Measurements from ENCODE around the gene TMEM61. TPM values are rescaled to one million over a fixed set of nuclear protein-coding genes. Genes with fewer than 3 reads are reported as not detected.
"Not testable (repeated sequence)": the region's sequence is repeated elsewhere in the genome, so short reads cannot be mapped to it uniquely, and the experiment has no call there.

Gene TMEM61
- total RNA-seq, 2 donors from 2014 or later = not detected

GRCh38 chr1:55006931-55007330, 26.5 kb downstream of the TMEM61 start:
- no peak overlapping the region for H3K4me3 Mint-ChIP-seq
- H3K4me1 Mint-ChIP-seq = no peaks in the 10 kb centered on the region
- DNase-seq = no peak
- peaks cover 5% of the 10 kb centered on the region for H3K36me3 Mint-ChIP-seq (ENCODE audit: low read depth)
- H3K9me3 ChIP-seq (ENCODE audit: control insufficient read depth, low read length, poor library complexity, severe bottlenecking) = no peaks in the 10 kb centered on the region
- no peaks in the 10 kb centered on the region for H3K27me3 Mint-ChIP-seq
- H3K27ac Mint-ChIP-seq = no peak overlapping the region
- ATAC-seq = no peak

DNA sequence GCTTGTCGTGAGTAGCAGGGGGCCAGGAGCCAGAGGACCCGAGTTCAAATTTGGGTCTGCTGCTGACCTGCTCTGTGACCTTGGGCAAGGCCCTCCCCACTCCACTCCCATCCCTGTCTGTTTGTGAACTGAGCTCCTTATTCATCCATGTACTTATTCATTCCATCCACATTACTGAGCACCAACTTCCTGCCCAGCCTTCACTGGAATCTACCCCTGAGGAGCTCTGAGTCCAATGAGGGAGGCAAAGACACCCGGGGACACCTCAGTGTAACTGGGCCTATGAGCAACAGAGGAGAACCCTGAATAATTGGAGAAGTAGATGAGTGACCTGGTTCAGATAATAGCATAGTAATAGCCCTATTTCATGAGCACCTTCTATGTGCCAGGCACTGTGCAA, 27.2 kb downstream of the TMEM61 start:
- no peaks in the 10 kb centered on the region for H3K9me3 ChIP-seq (ENCODE audit: control insufficient read depth, low read length, poor library complexity, severe bottlenecking)
- H3K27me3 Mint-ChIP-seq = no peaks in the 10 kb centered on the region
- ATAC-seq (no peak), DNase-seq (no peak)
- H3K4me3 Mint-ChIP-seq = no peak overlapping the region
- no peak overlapping the region for H3K27ac Mint-ChIP-seq
- H3K36me3 Mint-ChIP-seq (ENCODE audit: low read depth) = peaks cover 5% of the 10 kb centered on the region
- H3K4me1 Mint-ChIP-seq = no peaks in the 10 kb centered on the region

DNA sequence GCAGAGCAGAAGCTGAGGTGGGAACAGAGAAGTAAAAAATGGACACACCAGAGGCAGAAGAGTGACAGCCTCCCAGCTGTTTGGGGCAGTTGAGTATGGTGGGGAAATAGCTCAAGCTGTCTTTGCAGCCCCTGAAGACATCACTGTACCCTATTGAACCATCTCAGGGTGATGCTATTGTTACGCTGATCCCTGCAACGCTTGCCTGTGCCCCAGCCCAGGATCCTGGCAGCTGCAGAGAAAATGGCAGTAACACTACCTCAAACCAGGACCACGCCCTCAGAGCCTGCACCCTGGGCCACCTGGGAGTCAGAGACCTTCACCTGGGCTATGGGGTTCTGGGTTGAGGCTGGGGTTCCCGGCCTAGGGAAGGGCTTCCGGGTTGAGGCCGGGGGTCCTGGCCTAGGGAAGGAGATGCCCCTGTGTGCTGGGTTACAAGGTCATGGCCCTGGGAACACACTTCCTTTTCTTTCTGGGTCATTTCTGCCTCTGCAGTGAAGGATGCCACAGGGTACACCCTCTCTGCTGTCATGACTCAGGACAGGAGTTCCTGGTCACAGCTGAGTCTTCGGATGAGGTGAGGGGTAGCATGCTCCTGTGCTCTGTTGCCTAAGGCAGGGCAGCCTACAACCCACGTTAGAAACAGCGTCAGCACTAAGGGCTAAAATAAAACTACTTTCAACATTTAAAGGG, 29.9 kb downstream of the TMEM61 start:
- no peak overlapping the region for H3K4me3 Mint-ChIP-seq
- ATAC-seq (no peak), DNase-seq (no peak)
- H3K36me3 Mint-ChIP-seq (ENCODE audit: low read depth) = peaks cover 9% of the 10 kb centered on the region
- no peaks in the 10 kb centered on the region for H3K9me3 ChIP-seq (ENCODE audit: control insufficient read depth, low read length, poor library complexity, severe bottlenecking)
- peaks cover 21% of the 10 kb centered on the region for H3K27me3 Mint-ChIP-seq
- H3K27ac Mint-ChIP-seq = no peak overlapping the region
- H3K4me1 Mint-ChIP-seq = peaks cover 5% of the 10 kb centered on the region

DNA sequence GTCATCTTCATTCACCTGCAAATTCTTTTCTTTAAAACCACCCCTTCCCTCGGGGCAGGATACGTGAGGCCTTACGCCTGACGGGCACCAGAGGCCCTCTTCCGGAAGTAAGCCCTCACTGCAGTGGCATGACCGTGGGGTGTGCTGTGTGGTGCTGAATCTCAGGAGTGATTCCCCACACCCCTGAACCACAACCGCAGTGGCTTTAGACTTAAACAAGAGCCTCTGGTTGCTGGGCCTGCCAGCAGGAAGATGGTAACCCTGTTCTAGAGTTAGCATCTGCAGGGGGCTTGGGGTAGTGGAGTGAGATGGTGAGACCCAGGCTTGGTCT, 30.4 kb downstream of the TMEM61 start:
- Mint-ChIP-seq H3K4me3 (no peak overlapping the region), H3K36me3 (ENCODE audit: low read depth) (peaks cover 9% of the 10 kb centered on the region), H3K27me3 (peaks cover 26% of the 10 kb centered on the region), H3K27ac (no peak overlapping the region), H3K4me1 (peaks cover 5% of the 10 kb centered on the region)
- ATAC-seq (no peak), DNase-seq (no peak)
- H3K9me3 ChIP-seq (ENCODE audit: control insufficient read depth, low read length, poor library complexity, severe bottlenecking) = no peaks in the 10 kb centered on the region

- no peak for ATAC-seq
Measured at GRCh38 chr1:55012661-55013060, 32.2 kb downstream of the TMEM61 start.

GRCh38 chr1:55015123-55015522, 34.7 kb downstream of the TMEM61 start:
- DNase-seq (no peak), ATAC-seq (no peak)
- H3K4me3 Mint-ChIP-seq = no peak overlapping the region
- H3K36me3 Mint-ChIP-seq (ENCODE audit: low read depth) = peaks cover 4% of the 10 kb centered on the region
- no peak overlapping the region for H3K27ac Mint-ChIP-seq
- H3K27me3 Mint-ChIP-seq = peaks cover 59% of the 10 kb centered on the region
- peaks cover 5% of the 10 kb centered on the region for H3K4me1 Mint-ChIP-seq
- H3K9me3 ChIP-seq (ENCODE audit: control insufficient read depth, low read length, poor library complexity, severe bottlenecking) = no peaks in the 10 kb centered on the region

More at GRCh38 chr1:55012661-55013060, 32.2 kb downstream of the TMEM61 start:
- Mint-ChIP-seq H3K4me1 (peaks cover 5% of the 10 kb centered on the region), H3K4me3 (no peak overlapping the region), H3K36me3 (ENCODE audit: low read depth) (peaks cover 9% of the 10 kb centered on the region), H3K27me3 (peaks cover 40% of the 10 kb centered on the region), H3K27ac (no peak overlapping the region)
- no peak for DNase-seq
- H3K9me3 ChIP-seq (ENCODE audit: control insufficient read depth, low read length, poor library complexity, severe bottlenecking) = no peaks in the 10 kb centered on the region

DNA sequence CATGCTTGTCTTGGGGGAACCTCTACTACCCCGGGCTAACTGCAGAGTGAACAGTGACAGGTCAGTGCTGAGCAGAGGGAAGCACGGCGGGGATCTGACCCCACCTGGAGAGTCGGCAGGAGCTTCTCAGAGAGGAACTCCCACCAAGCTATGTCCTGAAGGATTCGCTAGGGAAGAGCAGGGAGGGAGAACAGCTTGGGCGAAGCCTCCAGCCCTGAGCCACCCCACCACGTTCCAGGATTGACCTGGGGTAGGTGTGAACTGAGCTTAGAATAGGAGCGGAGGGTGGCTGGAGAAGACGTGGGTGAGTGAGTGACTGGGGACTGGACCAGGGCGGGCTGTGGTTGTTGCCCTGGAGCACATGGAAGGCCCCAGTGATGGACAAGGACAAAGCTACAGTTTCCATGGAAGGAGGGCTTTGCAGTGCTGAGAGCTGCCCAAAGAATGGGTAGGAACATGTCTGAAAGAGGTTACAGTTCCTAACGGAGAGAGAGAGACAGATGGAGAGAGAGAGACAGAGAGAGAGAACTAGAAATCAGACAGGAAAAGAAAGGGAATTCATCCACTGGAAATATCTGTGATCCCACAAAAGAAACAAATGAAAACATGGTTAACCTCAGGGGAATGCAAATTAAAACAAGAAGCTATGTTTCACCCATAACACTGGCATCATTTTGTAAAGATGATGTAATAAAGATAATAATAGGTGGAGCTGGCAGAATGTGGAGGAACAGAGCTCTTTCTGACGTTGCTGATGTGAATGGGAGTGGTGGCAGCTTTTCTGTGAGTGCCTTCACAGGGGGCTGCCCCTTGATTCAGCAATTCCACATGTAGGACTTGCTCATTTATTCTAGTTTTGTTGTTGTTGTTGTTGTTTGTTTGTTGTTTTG, 35.5 kb downstream of the TMEM61 start:
- peaks cover 4% of the 10 kb centered on the region for H3K36me3 Mint-ChIP-seq (ENCODE audit: low read depth)
- DNase-seq (no peak), ATAC-seq (no peak)
- H3K4me1 Mint-ChIP-seq = peaks cover 5% of the 10 kb centered on the region
- H3K9me3 ChIP-seq (ENCODE audit: control insufficient read depth, low read length, poor library complexity, severe bottlenecking) = no peaks in the 10 kb centered on the region
- no peak overlapping the region for H3K27ac Mint-ChIP-seq
- peaks cover 64% of the 10 kb centered on the region for H3K27me3 Mint-ChIP-seq
- H3K4me3 Mint-ChIP-seq = no peak overlapping the region

- no peak for DNase-seq
- no peak overlapping the region for H3K4me3 Mint-ChIP-seq
- H3K27me3 Mint-ChIP-seq = peaks cover 71% of the 10 kb centered on the region
- ATAC-seq = no peak
- peaks cover 4% of the 10 kb centered on the region for H3K36me3 Mint-ChIP-seq (ENCODE audit: low read depth)
- H3K4me1 Mint-ChIP-seq = peaks cover 7% of the 10 kb centered on the region
- H3K27ac Mint-ChIP-seq = no peak overlapping the region
- H3K9me3 ChIP-seq (ENCODE audit: control insufficient read depth, low read length, poor library complexity, severe bottlenecking) = no peaks in the 10 kb centered on the region
Measured at GRCh38 chr1:55018395-55018794, 38.0 kb downstream of the TMEM61 start.

DNA sequence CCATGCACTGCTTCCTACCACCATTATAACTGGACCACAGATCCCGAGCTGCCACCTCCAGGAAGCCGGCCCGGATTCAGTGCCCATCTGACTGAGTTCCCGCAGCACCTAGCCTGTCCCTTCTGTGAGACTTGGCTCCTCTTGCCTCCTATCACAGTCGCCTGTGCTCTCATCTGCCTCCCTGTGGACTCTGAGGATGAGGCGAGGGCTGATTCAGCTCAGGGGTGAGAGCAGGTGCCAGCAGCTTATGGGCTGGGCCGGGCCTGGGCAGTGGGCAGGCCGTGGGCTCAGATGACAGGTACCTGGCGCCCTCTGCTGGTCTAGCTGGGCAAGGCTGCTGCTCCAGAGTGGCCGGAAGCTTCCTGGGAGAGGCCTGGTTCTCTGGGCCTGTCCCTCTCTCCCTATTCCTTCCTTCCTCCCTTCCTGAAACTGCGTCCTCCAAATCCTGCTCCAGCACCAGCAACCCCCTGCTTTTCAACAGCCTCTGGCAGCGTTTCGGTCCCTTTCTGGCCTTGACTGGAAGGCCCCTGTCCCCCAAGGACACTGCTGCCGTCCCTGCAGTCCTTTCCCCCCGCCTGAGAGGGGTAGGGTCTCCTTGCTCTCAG, 41.6 kb downstream of the TMEM61 start:
- ATAC-seq (peak; percentile 94), DNase-seq (peak; percentile 31 to 55 (median 48))
- H3K27me3 Mint-ChIP-seq = peaks cover 56% of the 10 kb centered on the region
- H3K4me3 Mint-ChIP-seq = no peak overlapping the region
- H3K27ac Mint-ChIP-seq = no peak overlapping the region
- peaks cover 12% of the 10 kb centered on the region for H3K4me1 Mint-ChIP-seq
- H3K9me3 ChIP-seq (ENCODE audit: control insufficient read depth, low read length, poor library complexity, severe bottlenecking) = no peaks in the 10 kb centered on the region
- no peaks in the 10 kb centered on the region for H3K36me3 Mint-ChIP-seq (ENCODE audit: low read depth)

GRCh38 chr1:55024163-55024562, 43.7 kb downstream of the TMEM61 start:
- H3K27me3 Mint-ChIP-seq = peaks cover 44% of the 10 kb centered on the region
- DNase-seq; H3K4me3 Mint-ChIP-seq; H3K36me3 Mint-ChIP-seq (ENCODE audit: low read depth); H3K9me3 ChIP-seq (ENCODE audit: control insufficient read depth, low read length, poor library complexity, severe bottlenecking); ATAC-seq: not testable (repeated sequence)
- H3K27ac Mint-ChIP-seq = peak overlapping the region; percentile 4
- peaks cover 12% of the 10 kb centered on the region for H3K4me1 Mint-ChIP-seq

GRCh38 chr1:55026682-55027081, 46.3 kb downstream of the TMEM61 start:
- DNase-seq; ATAC-seq; H3K9me3 ChIP-seq (ENCODE audit: control insufficient read depth, low read length, poor library complexity, severe bottlenecking); H3K36me3 Mint-ChIP-seq (ENCODE audit: low read depth); H3K4me3 Mint-ChIP-seq: not testable (repeated sequence)
- H3K4me1 Mint-ChIP-seq = peaks cover 16% of the 10 kb centered on the region
- peaks cover 50% of the 10 kb centered on the region for H3K27me3 Mint-ChIP-seq
- peak overlapping the region; percentile 6 for H3K27ac Mint-ChIP-seq

GRCh38 chr1:55031098-55031497, 50.7 kb downstream of the TMEM61 start:
- not testable (repeated sequence) for ATAC-seq; H3K36me3 Mint-ChIP-seq (ENCODE audit: low read depth); H3K4me1 Mint-ChIP-seq; DNase-seq; H3K27ac Mint-ChIP-seq; H3K4me3 Mint-ChIP-seq; H3K9me3 ChIP-seq (ENCODE audit: control insufficient read depth, low read length, poor library complexity, severe bottlenecking)
- H3K27me3 Mint-ChIP-seq = peaks cover 69% of the 10 kb centered on the region

GRCh38 chr1:55033265-55033614, 52.8 kb downstream of the TMEM61 start:
- ATAC-seq (no peak), DNase-seq (no peak)
- no peaks in the 10 kb centered on the region for H3K9me3 ChIP-seq (ENCODE audit: control insufficient read depth, low read length, poor library complexity, severe bottlenecking)
- Mint-ChIP-seq H3K27ac (no peak overlapping the region), H3K36me3 (ENCODE audit: low read depth) (peaks cover 11% of the 10 kb centered on the region), H3K27me3 (peaks cover 90% of the 10 kb centered on the region), H3K4me3 (no peak overlapping the region), H3K4me1 (peaks cover 7% of the 10 kb centered on the region)

All from T-helper 17 cell (primary cell).